B cell (primary cell): Measurements from ENCODE around the gene POP5. TPM values are rescaled to one million over a fixed set of nuclear protein-coding genes. Genes with fewer than 3 reads are reported as not detected.

Source experiments
- ATAC-seq: fragments of 200-7000 bp; cut with Tn5 transposase; one replicate; pipeline ENCODE4 v1.10.0; 2021; ENCODE audit warnings: low read depth, mild to moderate bottlenecking, moderate number of reproducible peaks, moderate library complexity
- CTCF ChIA-PET: fragments of 350-600 bp; sonication (Branson Sonifier 250); formaldehyde crosslinking; loops from one replicate; lab custom pipeline; 2021; ENCODE audit warnings: antibody characterized with exemption, inconsistent platforms; lab: Charles Lee
- POLR2A ChIA-PET: fragments of 350-600 bp; sonication (Branson Sonifier 250); formaldehyde crosslinking; loops from one replicate; lab custom pipeline; 2021; ENCODE audit warnings: antibody characterized with exemption; lab: Charles Lee
- DNase-seq: peaks from one replicate; pipeline ENCODE4 v3.0.0; 2013
- H2AFZ ChIP-seq: 2 replicates; pipeline ENCODE4 v1.6.1; 2012; ENCODE audit warnings: mild to moderate bottlenecking, low read depth, low read length; ENCODE audit not compliant: insufficient read depth, poor library complexity, severe bottlenecking
- H3K27ac ChIP-seq, 2 donors: 1 replicate in 1 of 2; 2 replicates in 1 of 2; pipeline ENCODE4 v1.5.1; 2012 to 2013; ENCODE audit warnings: low read length in 2 of 2, mild to moderate bottlenecking in 2 of 2, moderate library complexity in 1 of 2
- H3K27me3 ChIP-seq, 4 experiments: fragments of 200-600 bp in 1 of 4; sonication (generic) in 1 of 4; replicated peaks in 1 of 4; 1 replicate in 2 of 4; 2 replicates in 2 of 4; pipeline versions ENCODE4 v1.6.1 to v1.7.0; 2013 to 2016; ENCODE audit warnings: low read length in 3 of 4, mild to moderate bottlenecking in 2 of 4, mixed read lengths in 1 of 4, moderate library complexity in 1 of 4; ENCODE audit not compliant: insufficient read depth in 4 of 4, control insufficient read depth in 3 of 4; ENCODE audit errors: control extremely low read depth in 1 of 4
- H3K36me3 ChIP-seq, 2 experiments: replicated peaks in 1 of 2; 1 replicate in 1 of 2; 2 replicates in 1 of 2; pipeline versions ENCODE4 v1.6.1 to v1.7.1; 2013; ENCODE audit warnings: low read length in 1 of 2; ENCODE audit not compliant: insufficient read depth in 2 of 2, control insufficient read depth in 1 of 2; ENCODE audit errors: control extremely low read depth in 1 of 2, extremely low read depth in 1 of 2
- H3K4me1 ChIP-seq, 2 donors: fragments of 200-600 bp in 1 of 2; sonication (generic) in 1 of 2; 1 replicate in 1 of 2; 2 replicates in 1 of 2; pipeline versions ENCODE4 v1.5.1 to v1.6.1; 2013 to 2017; ENCODE audit warnings: low read length in 2 of 2; ENCODE audit not compliant: control insufficient read depth in 2 of 2, insufficient read depth in 2 of 2
- H3K4me2 ChIP-seq: replicated peaks from 2 replicates; pipeline ENCODE3; 2012; ENCODE audit warnings: mild to moderate bottlenecking, low read depth, low read length; ENCODE audit not compliant: poor library complexity, severe bottlenecking
- H3K4me3 ChIP-seq, 5 experiments: fragments of 200-600 bp in 1 of 5; sonication (generic) in 1 of 5; 1 replicate in 3 of 5; 2 replicates in 2 of 5; pipeline versions ENCODE4 v1.5.1 to v1.7.0; 2011 to 2016; ENCODE audit warnings: low read length in 4 of 5, mild to moderate bottlenecking in 4 of 5, low read depth in 2 of 5, control low read depth in 1 of 5, moderate library complexity in 1 of 5; ENCODE audit not compliant: insufficient read depth in 1 of 5; ENCODE audit errors: control extremely low read depth in 1 of 5, extremely low read depth in 1 of 5
- H3K79me2 ChIP-seq: fragments of 200-600 bp; sonication (generic); one replicate; pipeline ENCODE4 v1.6.0; 2016; ENCODE audit warnings: low read length; ENCODE audit not compliant: control insufficient read depth, insufficient read depth
- H3K9ac ChIP-seq: fragments of 200-600 bp; sonication (generic); 2 replicates; pipeline ENCODE4 v1.6.1; 2017; ENCODE audit warnings: mild to moderate bottlenecking, low read length, moderate library complexity
- H3K9me3 ChIP-seq, 3 donors: one replicate each; pipeline versions ENCODE4 v1.6.1 to v1.7.1; 2013; ENCODE audit warnings: low read length in 2 of 3; ENCODE audit not compliant: control insufficient read depth in 2 of 3, insufficient read depth in 1 of 3; ENCODE audit errors: control extremely low read depth in 1 of 3
- H4K20me1 ChIP-seq: 2 replicates; pipeline ENCODE4 v1.6.0; 2012; ENCODE audit warnings: mild to moderate bottlenecking, low read length; ENCODE audit not compliant: insufficient read depth, control insufficient read depth, poor library complexity, severe bottlenecking
- H3K27ac Mint-ChIP-seq: one replicate; pipeline ENCODE4 v1.8.0; 2021; ENCODE audit warnings: mixed read lengths
- H3K27me3 Mint-ChIP-seq: one replicate; pipeline ENCODE4 v1.8.0; 2021; ENCODE audit warnings: mixed read lengths
- H3K4me1 Mint-ChIP-seq: one replicate; pipeline ENCODE4 v1.8.0; 2021; ENCODE audit warnings: mixed read lengths
- H3K4me3 Mint-ChIP-seq: one replicate; pipeline ENCODE4 v1.8.0; 2021; ENCODE audit warnings: mixed read lengths
- H3K9me3 Mint-ChIP-seq: one replicate; pipeline ENCODE4 v1.8.0; 2022; ENCODE audit warnings: mixed read lengths; ENCODE audit not compliant: insufficient read depth
- EZH2 ChIP-seq: IDR thresholded peaks from 2 replicates; pipeline ENCODE4 v1.6.1; 2012; ENCODE audit warnings: borderline replicate concordance, low read depth, mild to moderate bottlenecking, moderate library complexity, low read length; ENCODE audit not compliant: insufficient read depth, poor library complexity, severe bottlenecking
- WGBS: methylation state at CpG from one replicate; pipeline ENCODE4 v1.1.5; 2013; ENCODE audit warnings: missing lambda C conversion rate; ENCODE audit not compliant: insufficient coverage; 5-methylcytosine and 5-hydroxymethylcytosine counted together
- intact Hi-C: fragments of 100-400 bp; cut with micrococcal nuclease; formaldehyde crosslinking; loops from one replicate; pipeline ENCODE4 v1.10.0; 2022
- polyA plus RNA-seq: library from polyadenylated mRNA; depleted of rRNA; stranded (reverse); fragments of >200 nt; gene quantifications from 2 replicates; pipeline ENCODE4 v1.2.3, GENCODE V29; 2012
- total RNA-seq, 2 donors: library from RNA; stranded (reverse); fragments of 120-200 nt in 1 of 2; gene quantifications; 1 replicate in 1 of 2; 2 replicates in 1 of 2; pipeline versions ENCODE4 v1.2.3 to v1.2.4, GENCODE V29; 2013 to 2022
- TF ChIP-seq, protein P1 (sequence below): fragments of 200-600 bp; IDR thresholded peaks from one replicate; pipeline ENCODE4 v1.8.0; 2022; ENCODE audit warnings: antibody characterized with exemption, mild to moderate bottlenecking

POP5 gene
- total and polyA plus RNA-seq, 2 donors (not counting 1 experiment from before 2014, with no cell fraction given), result 60.6 to 107 TPM

DNA sequence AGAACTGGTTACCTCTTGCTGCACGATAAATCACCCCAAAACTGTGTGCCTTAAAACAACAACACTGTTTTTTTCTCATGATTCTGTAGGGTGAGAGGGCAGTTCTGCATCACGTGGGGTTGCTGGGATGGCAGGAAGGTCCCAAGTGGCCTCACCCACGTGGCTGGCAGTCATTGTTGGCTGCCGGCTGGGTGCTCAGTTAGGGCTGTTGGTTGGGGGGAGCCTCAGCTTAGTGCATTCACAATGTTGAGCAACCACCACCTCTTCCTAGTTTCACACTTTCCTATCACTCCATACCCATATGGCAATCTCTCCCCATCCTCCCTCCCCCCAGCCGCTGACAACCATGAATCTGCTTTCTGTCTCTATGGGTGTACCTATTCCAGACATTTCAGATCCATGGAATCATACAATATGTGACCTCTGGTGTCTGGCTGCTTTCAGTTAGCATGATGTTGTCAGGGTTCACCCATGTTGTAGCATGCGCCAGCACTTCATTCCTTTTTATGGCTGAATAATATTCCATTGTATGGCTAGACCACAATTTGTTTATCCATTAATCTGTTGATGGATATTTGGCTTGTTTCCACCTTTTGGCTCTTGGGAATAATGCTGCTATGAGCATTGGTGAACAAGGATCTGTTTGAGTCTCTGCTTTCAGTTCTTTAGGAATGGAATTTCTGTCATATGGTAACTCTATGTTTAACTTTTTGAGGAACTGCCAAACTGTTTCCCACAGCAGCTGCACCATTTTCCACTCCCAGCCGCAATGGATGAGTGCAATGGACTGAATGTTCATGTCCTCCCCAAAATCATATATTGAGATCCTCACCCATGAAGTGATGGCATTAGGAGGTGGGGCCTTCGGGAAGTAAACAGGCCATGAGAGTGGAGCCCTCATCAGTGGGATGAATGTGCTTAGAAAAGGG is 11.2 kb upstream of the POP5 start:
- Histone ChIP-seq H3K4me2 (no peak overlapping the region), H4K20me1 (no peaks in the 10 kb centered on the region), H3K4me1 (no peaks in the 10 kb centered on the region), H3K27me3 (no peaks in the 10 kb centered on the region), H3K79me2 (no peaks in the 10 kb centered on the region), H3K9ac (no peak overlapping the region), H3K27ac (no peak overlapping the region), H3K4me3 (no peak overlapping the region), H2AFZ (no peak overlapping the region), H3K36me3 (no peaks in the 10 kb centered on the region), H3K9me3 (no peaks in the 10 kb centered on the region)
- WGBS, result 59% methylated on average over 3 of the region's 8 CpGs
- DNase-seq (no peak), ATAC-seq (no peak)
- ChIA-PET POLR2A (no interaction called here), CTCF (no interaction called here)
- no peaks in the 10 kb centered on the region for H3K4me1 Mint-ChIP-seq
- H3K9me3 Mint-ChIP-seq, result no peaks in the 10 kb centered on the region
- TF ChIP-seq, protein P1, sequence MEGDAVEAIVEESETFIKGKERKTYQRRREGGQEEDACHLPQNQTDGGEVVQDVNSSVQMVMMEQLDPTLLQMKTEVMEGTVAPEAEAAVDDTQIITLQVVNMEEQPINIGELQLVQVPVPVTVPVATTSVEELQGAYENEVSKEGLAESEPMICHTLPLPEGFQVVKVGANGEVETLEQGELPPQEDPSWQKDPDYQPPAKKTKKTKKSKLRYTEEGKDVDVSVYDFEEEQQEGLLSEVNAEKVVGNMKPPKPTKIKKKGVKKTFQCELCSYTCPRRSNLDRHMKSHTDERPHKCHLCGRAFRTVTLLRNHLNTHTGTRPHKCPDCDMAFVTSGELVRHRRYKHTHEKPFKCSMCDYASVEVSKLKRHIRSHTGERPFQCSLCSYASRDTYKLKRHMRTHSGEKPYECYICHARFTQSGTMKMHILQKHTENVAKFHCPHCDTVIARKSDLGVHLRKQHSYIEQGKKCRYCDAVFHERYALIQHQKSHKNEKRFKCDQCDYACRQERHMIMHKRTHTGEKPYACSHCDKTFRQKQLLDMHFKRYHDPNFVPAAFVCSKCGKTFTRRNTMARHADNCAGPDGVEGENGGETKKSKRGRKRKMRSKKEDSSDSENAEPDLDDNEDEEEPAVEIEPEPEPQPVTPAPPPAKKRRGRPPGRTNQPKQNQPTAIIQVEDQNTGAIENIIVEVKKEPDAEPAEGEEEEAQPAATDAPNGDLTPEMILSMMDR, result no peak
- TF ChIP-seq EZH2, result no peak
- no peak overlapping the region for H3K4me3 Mint-ChIP-seq
- no peak overlapping the region for H3K27ac Mint-ChIP-seq
- intact Hi-C loops, result no loop called here
- H3K27me3 Mint-ChIP-seq, result peaks cover 4% of the 10 kb centered on the region
